DND-41 (cell line): ENCODE results near the gene PREP.

ENCODE experiments used
- ATAC-seq: fragments of 200-7000 bp; cut with Tn5 transposase; 3 replicates; pipeline ENCODE4 v1.9.1; 2021; ENCODE audit warnings: low read depth; ENCODE audit not compliant: insufficient read depth
- DNase-seq: peaks from one replicate; pipeline ENCODE4 v3.0.0-alpha.2; 2020
- H2AFZ ChIP-seq: 2 replicates; pipeline ENCODE4 v1.6.0; 2012; ENCODE audit warnings: low read depth, low read length
- H3K27ac ChIP-seq: 2 replicates; pipeline ENCODE4 v1.5.1; 2012; ENCODE audit warnings: low read length, inconsistent platforms
- H3K27me3 ChIP-seq: fragments of 200-600 bp; sonication (generic); 2 replicates; pipeline ENCODE4 v1.6.0; 2012; ENCODE audit warnings: low read length, mild to moderate bottlenecking, inconsistent platforms; ENCODE audit not compliant: insufficient read depth, poor library complexity
- H3K36me3 ChIP-seq: 2 replicates; pipeline ENCODE4 v1.5.1; 2012; ENCODE audit warnings: low read length, inconsistent platforms; ENCODE audit not compliant: insufficient read depth
- H3K4me1 ChIP-seq: 2 replicates; pipeline ENCODE4 v1.5.1; 2012; ENCODE audit warnings: mild to moderate bottlenecking, low read length; ENCODE audit not compliant: insufficient read depth
- H3K4me2 ChIP-seq: 2 replicates; pipeline ENCODE4 v1.6.0; 2012; ENCODE audit warnings: mild to moderate bottlenecking, moderate library complexity, low read length, inconsistent platforms; ENCODE audit not compliant: insufficient read depth
- H3K4me3 ChIP-seq, 2 experiments: fragments of 200-600 bp in 1 of 2; shearing (Covaris generic) in 1 of 2; 2 replicates each; pipeline ENCODE4 v1.5.1; 2012 to 2016; ENCODE audit warnings: inconsistent platforms in 2 of 2, low read length in 2 of 2, mild to moderate bottlenecking in 2 of 2, low read depth in 1 of 2, moderate library complexity in 1 of 2
- H3K79me2 ChIP-seq: 2 replicates; pipeline ENCODE4 v1.6.0; 2012; ENCODE audit warnings: low read length, inconsistent platforms; ENCODE audit not compliant: insufficient read depth
- H3K9ac ChIP-seq: 2 replicates; pipeline ENCODE4 v1.6.0; 2012; ENCODE audit warnings: low read depth, mild to moderate bottlenecking, inconsistent platforms, low read length, moderate library complexity
- H3K9me3 ChIP-seq: 2 replicates; pipeline ENCODE4 v1.5.1; 2012; ENCODE audit warnings: low read length, moderate library complexity, mild to moderate bottlenecking, inconsistent platforms; ENCODE audit not compliant: insufficient read depth, severe bottlenecking
- H4K20me1 ChIP-seq: 2 replicates; pipeline ENCODE4 v1.6.0; 2012; ENCODE audit warnings: low read length; ENCODE audit not compliant: insufficient read depth
- CTCF ChIP-seq: IDR thresholded peaks from 2 replicates; pipeline ENCODE4 v1.5.1; 2012; ENCODE audit warnings: borderline replicate concordance, low read length, moderate library complexity, mild to moderate bottlenecking; ENCODE audit not compliant: poor library complexity, severe bottlenecking; ENCODE audit errors: extremely low read depth
- EZH2 ChIP-seq: IDR thresholded peaks from 3 replicates; pipeline ENCODE4 v1.6.1; 2012; ENCODE audit warnings: borderline replicate concordance, low read depth, mild to moderate bottlenecking, moderate library complexity, low read length, inconsistent platforms; ENCODE audit not compliant: severe bottlenecking

Gene PREP

GRCh38 chr6:105373481-105373880 is 29.4 kb downstream of the PREP start:
- peaks cover 12% of the 10 kb centered on the region for H3K79me2 ChIP-seq
- H3K4me1 ChIP-seq, result no peaks in the 10 kb centered on the region
- peaks cover 7% of the 10 kb centered on the region; the same call in 1 of the 2 replicates for H4K20me1 ChIP-seq
- H3K9ac ChIP-seq, result no peak overlapping the region
- no peaks in the 10 kb centered on the region for H3K27me3 ChIP-seq
- H3K9me3 ChIP-seq, result no peaks in the 10 kb centered on the region
- no peak overlapping the region for H2AFZ ChIP-seq
- no peak for DNase-seq
- H3K27ac ChIP-seq, result no peak overlapping the region
- H3K4me3 ChIP-seq, result no peak overlapping the region
- ATAC-seq, result no peak
- TF ChIP-seq CTCF, result no peak
- H3K4me2 ChIP-seq, result no peak overlapping the region
- peaks cover 86% of the 10 kb centered on the region for H3K36me3 ChIP-seq

GRCh38 chr6:105372849-105373182 is 30.1 kb downstream of the PREP start:
- H3K27ac ChIP-seq, result no peak overlapping the region

GRCh38 chr6:105372142-105372848 is 30.6 kb downstream of the PREP start:
- Histone ChIP-seq H3K36me3 (peaks cover 91% of the 10 kb centered on the region), H3K27ac (no peak overlapping the region)
- ATAC-seq, result no peak

More at GRCh38 chr6:105372849-105373182, 30.1 kb downstream of the PREP start:
- Histone ChIP-seq H3K36me3 (peaks cover 93% of the 10 kb centered on the region), H3K4me1 (no peaks in the 10 kb centered on the region), H2AFZ (no peak overlapping the region), H3K4me2 (no peak overlapping the region), H3K9me3 (no peaks in the 10 kb centered on the region), H3K4me3 (no peak overlapping the region), H3K9ac (no peak overlapping the region), H4K20me1 (peaks cover 7% of the 10 kb centered on the region; the same call in 1 of the 2 replicates), H3K27me3 (no peaks in the 10 kb centered on the region), H3K79me2 (peaks cover 6% of the 10 kb centered on the region)
- TF ChIP-seq CTCF, result no peak
- ATAC-seq (no peak), DNase-seq (no peak)

More at GRCh38 chr6:105372142-105372848, 30.6 kb downstream of the PREP start:
- Histone ChIP-seq H2AFZ (no peak overlapping the region), H3K4me1 (no peaks in the 10 kb centered on the region), H3K27me3 (no peaks in the 10 kb centered on the region), H3K4me2 (no peak overlapping the region), H4K20me1 (peaks cover 3% of the 10 kb centered on the region; the same call in 1 of the 2 replicates), H3K79me2 (0 out of 2 replicates have a peak, but pooled peaks cover under 1% of the 10 kb centered on the region), H3K9ac (no peak overlapping the region), H3K9me3 (no peaks in the 10 kb centered on the region), H3K4me3 (no peak overlapping the region)
- DNase-seq, result no peak
- TF ChIP-seq CTCF, result no peak
- TF ChIP-seq EZH2, result no peak
